ENCODE measurements around the gene CLEC3B. TPM values are rescaled to one million over a fixed set of nuclear protein-coding genes. Genes with fewer than 3 reads are reported as not detected.

CLEC3B gene
- polyA plus RNA-seq, 12 donors: 62.2 to 191 (median 99.2) TPM; not detected in 1

DNA sequence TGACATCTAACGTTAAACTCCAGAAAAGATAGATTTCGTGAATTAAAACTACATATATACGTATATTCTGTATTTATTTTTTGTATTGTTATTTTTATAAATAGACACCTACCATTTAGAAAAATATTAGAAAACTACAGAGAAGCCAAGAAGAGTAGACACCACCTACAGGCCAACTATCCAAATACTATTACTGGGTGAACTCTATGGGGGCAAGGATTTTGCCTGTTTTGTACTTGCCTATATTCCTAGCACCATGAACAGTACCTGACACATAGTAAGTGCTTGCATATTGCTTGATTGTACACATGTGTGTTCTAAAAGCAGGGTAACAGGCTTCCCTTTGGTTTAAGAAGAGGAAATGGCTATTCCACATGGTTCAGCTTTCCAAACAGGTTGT, 24.4 kb upstream of the CLEC3B start:
- no peak for DNase-seq

DNA sequence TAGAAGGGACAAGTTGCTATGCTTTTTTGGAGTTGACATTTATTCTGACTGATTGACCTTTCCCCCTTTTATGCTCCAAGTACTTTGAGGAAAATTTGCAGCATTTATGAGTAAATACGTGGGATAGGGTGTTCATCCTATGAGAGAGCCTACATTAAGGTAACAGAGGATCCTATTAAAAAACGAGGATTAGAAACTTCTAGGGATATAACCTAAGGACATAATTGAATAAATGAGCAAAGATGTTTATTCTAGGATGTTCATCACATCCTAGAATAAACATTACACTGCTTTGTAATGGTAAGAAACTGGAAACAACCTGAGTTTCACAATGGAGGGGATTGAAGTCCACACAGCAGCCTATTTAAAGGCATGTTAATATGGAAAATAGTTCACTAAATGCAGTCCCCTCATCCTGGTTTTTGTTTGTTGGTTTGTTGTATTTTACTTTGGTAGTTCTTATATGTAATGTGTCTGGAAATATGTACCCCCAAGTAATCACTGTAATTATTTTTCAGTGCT, 23.9 kb upstream of the CLEC3B start:
- no peak for DNase-seq

DNA sequence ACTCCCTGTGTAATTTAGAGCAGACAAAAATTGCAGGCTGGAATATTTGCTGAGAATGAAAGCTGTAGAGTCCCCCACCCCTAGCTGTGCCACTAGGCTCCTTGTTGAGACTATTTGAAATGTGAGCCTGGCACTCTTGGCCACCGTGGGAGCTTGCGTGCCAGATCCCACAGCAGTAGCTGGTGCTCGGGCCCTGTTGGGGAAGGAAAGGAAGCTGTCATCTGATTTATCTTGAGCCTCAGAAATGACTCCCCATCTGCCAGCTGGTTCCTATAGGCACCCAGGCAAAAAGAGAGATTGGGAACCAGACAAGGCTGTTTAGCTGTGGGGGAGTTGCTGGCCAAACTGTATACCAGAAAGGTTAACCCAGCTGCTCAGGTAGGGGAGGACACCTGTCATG, 23.4 kb upstream of the CLEC3B start:
- DNase-seq: no peak

DNA sequence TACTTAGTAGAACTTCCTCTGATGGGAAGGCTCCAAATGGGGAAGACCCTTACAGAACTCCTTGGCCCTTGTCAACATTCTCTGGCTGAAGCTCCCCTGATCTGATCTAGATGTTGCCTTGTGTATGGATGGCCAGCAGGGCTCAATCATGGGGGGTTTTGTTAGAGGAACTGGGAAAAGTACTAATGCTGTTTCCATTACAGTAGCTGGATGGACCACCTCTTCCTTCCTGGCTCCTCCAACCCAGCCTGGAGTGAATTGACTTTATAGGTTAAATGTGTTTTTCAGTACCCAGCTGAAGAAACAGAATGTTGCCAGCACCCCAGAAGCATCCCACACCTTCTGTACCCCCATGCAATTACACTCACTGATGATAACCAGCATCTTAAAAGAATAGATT, 22.7 kb upstream of the CLEC3B start:
- DNase-seq: no peak

DNA sequence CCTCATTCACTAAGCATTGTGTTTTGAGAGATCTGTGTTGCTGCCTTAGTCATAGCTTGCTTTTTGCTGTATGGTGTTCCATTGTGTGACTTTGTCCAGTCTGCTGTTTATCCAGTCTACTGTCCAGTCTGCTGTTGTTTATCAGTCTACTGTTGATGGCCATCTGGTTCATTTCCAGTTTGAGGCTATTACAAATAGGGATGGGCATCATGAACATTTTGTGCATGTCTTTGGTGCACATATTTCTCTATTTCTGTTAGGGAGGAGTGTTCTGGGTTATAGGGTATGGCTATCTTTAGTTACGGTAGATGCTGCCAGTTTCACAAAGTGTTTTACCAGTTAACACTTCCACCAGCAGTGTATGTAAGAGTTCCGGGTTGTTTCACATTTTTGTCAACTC, 22.2 kb upstream of the CLEC3B start:
- no peak for DNase-seq

DNA sequence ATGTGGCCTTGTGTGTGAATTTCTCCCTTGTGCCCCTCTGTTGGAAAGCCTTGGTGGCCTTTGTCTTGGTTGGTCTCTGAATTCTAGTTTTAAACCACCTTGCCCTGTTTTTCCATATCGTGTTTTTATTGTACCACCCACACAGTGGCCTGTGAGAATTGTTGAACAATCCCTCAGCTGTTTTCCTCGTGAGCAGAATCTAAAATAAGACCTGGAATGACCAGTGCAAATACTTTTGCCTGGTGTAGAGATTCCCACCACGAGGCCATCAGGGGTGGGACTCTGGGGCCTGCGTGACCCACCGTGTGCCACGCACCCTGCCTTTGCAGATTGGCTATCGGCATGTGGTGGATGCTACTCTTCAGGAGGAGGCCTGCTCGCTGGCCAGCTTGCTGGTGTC, 19.0 kb upstream of the CLEC3B start:
- DNase-seq: no peak

DNA sequence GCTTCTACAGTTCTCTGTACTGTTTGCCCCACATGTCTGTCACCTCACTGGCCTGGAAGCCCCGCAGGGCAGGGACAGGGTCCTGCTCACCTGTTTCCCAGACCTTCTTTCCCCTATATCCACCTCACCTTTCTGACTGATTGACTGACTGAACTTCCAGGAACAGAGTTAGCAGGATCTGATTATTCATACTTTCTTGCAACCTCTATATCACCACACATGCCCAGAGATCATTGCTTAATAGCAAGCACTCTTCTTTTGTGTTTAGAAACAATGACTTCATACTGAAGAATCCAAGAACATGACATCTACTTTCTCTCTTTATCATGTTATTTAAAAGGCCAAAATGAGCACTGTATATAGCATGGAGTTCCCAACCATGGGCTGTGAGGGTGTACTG, 18.0 kb upstream of the CLEC3B start:
- DNase-seq: no peak

DNA sequence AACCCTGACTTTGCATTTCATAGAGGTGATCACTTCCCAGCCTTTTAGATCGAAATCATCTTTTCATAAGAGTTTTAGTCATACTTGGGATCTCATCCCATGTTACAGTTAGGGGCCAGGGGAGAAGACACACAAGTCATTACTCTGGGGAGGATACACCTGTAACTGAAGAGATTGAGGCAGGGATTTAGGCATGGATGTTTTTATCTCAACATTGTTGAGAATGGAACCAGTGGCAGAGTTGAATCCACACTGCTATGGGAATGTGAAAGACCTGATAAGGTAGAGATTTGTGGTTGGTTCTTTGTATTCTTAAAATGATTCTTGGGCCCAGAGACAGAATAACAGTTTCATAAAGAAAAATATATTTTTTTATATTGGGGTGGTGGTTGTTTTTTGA, 16.2 kb upstream of the CLEC3B start:
- no peak for DNase-seq

DNA sequence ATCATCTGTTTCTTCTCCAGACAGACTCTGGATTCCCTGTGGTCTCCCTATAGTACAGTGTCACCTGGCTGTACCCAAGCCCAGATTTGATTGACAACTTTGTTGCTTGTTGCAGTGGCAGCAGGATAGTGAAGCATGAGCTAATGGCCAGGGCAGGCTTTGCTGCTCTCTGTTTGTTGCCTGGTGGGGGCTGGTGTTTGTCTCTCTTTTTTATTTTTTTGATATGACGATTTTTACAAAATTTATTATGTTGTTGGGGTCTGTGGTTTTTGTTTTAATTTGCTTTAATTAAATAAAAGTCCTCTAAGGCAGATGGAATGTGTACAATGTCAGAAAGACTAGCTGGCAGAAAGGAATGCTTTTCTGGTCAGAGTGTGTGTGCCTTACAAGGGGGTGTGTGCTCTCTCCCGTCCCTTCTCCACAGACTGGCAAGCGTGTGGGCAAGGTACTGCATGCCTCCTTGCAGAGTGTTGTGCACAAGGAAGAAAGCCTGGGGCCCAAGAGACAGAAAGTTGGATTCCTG, 15.2 kb upstream of the CLEC3B start:
- DNase-seq: no peak

DNA sequence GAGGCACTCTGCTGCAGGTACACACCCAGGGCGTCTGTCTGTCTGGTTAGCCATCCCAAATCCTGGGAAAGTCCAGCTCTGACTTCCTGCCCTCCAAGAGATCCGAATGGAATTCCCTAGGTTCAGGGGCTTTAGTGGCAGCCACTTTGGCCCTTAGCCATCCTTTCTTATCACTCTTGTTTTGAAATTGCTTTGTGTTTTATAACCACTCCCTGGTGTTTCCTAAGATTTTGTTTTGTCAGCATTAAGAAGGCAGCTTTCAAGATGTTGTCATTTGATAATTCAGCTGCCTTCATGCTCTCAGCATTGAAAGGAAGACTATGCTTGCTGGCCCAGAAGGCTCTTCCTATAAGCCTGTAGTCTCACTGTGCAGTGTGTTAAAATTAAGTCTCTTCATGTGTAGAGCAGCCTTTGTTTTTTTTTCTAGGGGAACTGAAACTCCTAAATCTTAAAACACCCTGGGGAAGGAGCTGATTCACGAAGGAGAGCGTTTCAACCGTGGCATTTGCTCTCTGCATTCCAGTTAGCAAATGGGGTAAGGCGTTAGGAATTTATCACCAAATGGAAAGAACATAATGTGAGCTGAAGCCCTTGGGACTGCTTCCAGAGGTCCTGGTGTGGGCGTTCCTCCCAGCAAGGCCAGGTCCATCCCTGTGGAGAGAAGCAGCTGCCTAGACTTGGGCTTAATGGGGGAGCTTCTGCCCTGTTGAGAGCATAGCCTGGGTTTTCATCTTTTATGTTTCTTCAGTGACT, 14.2 kb upstream of the CLEC3B start:
- DNase-seq: no peak

DNA sequence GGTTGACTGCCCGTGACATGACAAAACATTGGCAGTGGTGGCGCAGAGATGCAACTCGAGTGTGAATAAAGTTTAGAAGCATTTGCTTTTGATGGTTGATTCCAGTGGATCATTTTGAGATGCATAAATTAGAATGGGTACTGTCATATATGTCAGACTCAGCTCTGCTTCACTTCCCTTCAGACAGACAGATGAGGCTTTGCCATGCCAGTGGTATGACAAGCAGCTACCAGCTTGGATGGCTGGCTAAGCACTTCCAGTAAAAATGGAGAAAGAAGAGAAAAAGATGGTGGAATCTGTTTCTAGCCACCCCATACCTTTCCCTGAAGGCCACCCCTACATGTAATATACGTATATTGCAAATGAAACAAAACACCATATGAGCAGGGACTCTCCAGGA, 13.5 kb upstream of the CLEC3B start:
- DNase-seq: no peak

DNA sequence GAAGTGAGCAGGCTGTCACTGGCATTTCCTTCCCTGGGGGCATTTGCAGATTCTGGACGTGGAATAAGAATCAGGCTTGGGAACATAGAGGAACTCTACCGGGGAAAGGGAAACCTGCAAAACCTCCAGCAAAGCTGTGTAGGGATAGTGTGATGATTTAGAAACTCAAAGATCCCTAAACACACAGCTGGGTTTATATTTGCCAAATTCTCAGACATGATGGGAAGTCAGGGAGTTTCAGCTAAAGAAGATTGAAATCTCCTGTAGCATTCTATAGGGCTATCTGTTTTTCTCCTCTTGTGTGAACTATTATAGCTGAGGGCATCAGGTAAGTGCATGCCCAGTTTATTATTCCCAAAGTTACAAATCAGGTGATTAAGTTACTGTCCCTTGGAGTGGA, 9.2 kb upstream of the CLEC3B start:
- DNase-seq: no peak

DNA sequence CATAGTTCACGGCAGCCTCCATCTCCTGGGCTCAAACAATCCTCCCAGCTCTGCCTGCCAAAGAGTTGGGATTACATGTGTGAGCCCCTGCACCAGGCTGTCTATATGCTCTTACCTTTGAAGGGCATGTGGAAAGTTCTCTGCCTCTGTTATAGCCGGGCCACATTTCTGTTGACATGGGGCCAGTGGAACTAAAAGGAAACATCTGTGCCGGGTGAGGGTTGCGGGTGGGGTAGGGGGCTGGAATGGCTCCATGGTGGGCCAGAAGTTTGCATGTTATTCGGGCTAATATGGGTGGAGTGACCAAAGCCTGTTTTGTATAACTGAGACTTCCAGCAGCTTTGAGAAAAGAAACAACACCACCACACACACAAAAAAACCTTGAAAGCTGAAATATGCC, 8.3 kb upstream of the CLEC3B start:
- no peak for DNase-seq

DNA sequence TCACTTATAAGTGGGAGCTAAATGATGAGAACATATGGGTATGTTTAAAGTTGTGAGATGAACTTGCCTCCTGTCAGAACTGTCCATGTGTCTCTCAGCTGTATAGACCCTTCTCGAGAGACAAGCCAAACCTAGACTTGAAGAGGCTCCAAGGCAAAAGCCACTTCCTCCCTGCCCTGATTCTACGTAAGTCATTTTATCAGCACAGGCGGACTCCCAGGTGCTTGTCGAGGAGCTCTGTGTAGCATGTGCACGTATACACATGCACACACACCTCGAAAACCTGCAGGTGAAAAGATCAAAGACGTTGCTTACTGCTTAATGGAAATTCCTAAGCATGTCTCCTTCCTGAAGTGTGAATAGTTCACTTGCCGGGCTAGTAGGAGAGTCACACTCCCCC, 5.6 kb upstream of the CLEC3B start:
- DNase-seq: no peak

DNA sequence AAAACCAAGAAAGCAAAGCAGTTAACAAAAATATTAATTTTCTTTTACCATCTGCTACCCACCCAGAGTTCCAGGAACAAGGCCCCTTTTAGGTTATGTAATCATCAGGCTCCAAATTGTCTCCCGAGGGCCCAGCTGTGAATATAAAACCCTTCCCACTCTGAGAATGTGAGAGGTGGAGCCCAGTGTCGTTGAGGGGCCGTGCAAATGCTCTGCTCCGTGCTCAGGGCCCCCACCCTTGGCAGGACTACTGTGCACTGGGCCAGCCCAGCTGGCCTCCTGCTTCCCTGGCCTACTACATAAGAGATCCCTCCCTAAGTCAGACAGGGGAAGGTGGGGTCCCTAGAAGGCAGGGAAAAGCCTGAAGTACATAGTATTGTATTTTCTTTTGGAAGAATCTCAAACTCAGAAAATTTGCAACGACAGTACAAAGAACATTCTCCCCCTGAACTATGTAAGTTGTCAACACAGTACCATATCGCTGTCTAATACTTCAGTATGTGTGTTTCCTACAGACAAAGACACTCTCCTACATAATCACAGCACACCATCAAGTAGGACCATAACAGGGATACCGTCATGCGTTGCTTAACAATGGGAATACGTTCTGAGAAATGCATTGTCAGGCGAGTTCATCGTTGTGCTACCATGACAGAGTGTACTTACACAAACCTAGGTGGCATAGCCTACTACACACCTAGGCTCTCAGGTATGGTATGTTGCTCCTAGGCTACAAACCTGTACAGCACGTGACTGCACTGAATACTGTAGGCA, 4.4 kb upstream of the CLEC3B start:
- DNase-seq: peak; percentile 89

DNA sequence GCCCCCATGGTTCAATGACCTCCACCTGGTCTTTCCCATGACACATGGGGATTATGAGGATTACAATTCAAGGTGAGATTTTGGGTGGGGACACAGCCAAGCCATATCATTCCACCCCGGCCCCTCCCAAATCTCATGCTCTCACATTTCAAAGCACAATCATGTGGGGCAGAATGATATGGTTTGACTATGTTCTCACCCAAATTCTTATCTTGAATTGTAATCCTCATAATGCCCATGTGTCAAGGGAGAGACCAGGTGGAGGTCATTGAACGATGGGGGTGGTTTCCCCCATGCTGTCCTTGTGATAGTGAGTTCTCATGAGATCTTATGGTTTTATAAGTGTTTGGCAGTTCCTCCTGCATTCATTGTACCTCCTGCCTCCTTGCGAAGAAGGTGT, 2.4 kb upstream of the CLEC3B start:
- no peak for DNase-seq

DNA sequence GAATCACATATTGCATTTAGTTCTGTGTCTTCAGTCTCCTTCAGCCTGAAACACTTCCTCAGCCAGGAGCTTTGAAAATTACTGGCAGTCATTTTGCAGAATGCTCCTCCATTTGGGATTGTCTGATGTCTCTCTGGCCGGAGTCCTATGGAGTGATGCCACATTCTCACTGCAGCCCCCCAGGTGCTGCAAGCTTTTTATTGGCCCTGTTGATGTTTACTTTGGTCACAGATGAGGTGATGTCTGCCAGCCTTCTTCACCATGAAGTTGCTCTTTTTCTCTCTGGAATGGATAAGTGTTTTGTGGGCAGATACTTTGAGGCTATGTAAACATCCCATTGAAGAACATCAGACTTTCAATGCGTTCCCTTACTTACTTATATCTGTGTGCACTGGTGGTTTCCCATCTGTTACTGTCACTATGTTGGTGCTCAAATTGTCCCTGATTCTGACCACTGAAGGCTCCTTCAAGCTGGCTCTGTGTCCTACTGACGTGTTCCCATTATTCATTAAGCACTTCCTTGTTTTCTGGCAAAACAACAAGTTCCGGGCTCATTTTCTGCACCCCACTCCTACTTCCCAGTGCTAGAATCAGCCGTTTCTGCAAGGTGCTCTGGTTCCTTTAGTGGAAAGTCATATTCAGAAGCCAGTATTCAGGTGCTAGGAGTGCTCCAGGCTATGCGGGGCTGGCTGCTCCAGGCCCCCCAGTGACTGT, 1.4 kb upstream of the CLEC3B start:
- DNase-seq: no peak

DNA sequence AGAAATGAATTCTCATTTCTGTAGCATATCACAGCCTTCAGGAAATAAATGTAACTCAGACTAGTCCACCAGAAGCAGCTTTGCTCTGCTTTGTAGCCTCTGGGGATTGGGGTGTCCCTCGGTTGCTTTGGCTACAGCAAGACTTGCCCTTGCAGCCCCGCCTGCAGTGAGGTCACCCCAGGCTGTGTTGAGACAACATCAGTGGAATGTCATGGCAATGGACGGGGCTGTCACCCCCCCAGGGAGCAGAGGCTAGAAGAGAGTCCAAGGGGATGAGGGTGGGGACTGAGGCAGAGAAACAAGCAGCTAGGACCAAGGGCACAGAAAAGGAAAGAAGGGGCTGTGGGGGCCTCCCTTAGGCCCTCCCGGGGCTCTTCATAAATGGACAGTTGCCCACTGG, 854 bp downstream of the CLEC3B start:
- peak; percentile 77 for DNase-seq

DNA sequence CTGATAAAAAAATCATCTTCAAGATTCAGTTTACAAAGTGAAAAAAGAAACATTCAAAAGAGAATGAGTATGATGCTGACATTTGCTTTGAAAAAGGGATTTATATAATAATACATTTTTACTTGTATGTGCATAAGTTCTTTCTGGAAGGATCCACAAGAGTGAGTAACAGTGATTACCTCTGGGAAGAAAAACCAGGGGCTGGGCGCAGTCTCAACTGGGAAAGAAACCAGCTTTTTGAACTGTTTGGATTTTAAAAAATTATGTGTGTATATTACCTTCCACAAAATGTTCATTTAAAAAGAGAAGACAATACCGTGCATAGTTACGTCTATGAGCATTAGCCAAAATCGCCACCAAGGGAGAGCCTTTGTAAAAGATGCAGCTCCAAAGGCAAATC, 1.3 kb downstream of the CLEC3B start:
- no peak for DNase-seq

DNA sequence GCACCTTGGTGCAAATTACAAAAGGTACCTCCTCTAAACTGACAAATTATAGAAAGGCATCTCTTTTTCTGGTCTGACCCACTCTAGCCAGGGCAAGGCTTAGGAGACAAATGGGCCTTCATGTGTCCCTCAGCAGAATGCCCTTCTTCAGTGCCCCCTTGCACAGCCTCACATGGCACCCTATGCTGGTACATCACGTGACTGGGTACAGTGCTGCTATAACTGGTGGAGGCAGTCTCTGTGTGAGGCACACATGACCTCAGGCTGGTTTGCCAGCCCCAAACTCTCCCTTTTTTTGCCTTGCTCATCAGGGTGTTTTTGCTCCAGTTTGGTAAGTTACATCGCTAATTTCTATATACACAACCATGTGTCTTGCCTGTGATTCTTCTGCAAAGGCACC, 3.1 kb downstream of the CLEC3B start:
- no peak for DNase-seq

DNA sequence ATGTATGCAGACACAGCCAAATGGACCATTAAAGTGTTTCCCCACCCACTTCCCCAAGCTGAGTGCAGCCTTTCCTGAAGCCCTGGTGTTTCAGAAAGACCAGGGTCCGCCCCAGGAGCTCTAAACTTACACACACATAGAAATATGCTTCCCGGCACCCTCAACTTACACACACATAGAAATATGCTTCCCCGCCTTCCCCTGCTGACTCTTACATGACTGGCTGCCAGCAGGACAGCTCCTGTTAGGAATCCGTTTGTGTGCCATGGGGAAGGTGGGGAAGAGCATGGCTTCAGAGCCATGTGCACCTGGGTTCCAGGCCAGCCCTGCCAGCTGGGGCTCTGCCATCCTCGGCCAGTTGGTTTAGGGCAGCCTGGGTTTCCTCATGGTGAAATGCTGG, 3.6 kb downstream of the CLEC3B start:
- no peak for DNase-seq

DNA sequence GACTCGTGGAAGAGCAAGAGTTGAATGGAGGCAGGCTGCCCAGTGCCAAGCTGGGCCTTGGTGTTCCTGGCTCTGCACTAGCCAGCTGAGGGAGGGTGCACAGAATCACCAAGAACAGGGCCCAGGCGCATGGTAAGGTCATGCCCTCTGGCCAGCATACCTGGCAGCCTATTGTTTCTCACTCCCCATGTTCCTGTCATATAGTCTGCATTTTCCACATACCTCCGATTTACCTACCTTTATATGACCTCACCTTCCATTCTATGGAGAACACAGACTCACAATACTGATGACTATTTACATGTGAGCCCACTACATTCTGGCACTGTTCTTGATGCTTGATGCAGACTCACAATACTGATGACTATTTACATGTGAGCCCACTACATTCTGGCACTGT, 5.4 kb downstream of the CLEC3B start:
- no peak for DNase-seq

DNA sequence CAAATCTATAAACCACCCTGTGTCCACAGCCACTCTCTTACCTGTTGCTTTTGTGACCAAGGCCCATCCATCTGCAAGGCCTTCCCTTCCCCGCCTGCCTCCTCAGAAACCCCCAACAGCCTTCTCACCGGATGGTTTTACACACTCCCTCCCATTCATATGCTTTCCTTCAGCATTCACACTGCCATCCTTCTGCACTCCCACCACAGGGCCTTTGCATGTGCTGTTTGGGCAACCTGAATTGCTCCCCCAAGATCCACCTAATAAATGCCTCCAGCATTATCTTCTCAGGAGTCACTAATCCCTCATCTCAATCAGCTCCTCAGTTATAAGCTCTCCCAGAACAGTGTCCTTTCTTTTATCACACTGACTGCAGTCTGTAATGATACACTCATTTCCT, 6.0 kb downstream of the CLEC3B start:
- DNase-seq: no peak
